Thymus (tissue), 11 donors: Measurements from ENCODE around the gene ANKRD11. TPM values are rescaled to one million over a fixed set of nuclear protein-coding genes. Genes with fewer than 3 reads are reported as not detected.

ENCODE experiments used
- DNase-seq, 9 donors: peaks; one replicate each; pipeline ENCODE4 v3.0.0-alpha.2; 2013; ENCODE audit warnings: low spot score in 9 of 9, low read depth in 6 of 9, missing footprints in 1 of 9
- H3K27ac ChIP-seq, 2 donors: one replicate each; pipeline ENCODE4 v1.5.1; 2013; ENCODE audit warnings: control low read depth in 1 of 2, low read depth in 1 of 2, low read length in 1 of 2, mild to moderate bottlenecking in 1 of 2, moderate library complexity in 1 of 2
- H3K27me3 ChIP-seq, 2 donors: one replicate each; pipeline ENCODE4 v1.5.1; 2013; ENCODE audit warnings: low read length in 1 of 2; ENCODE audit not compliant: control insufficient read depth in 2 of 2, insufficient read depth in 1 of 2
- H3K36me3 ChIP-seq, 2 donors: one replicate each; pipeline ENCODE4 v1.5.1; 2013; ENCODE audit warnings: low read length in 1 of 2, mild to moderate bottlenecking in 1 of 2, moderate library complexity in 1 of 2; ENCODE audit not compliant: control insufficient read depth in 2 of 2, insufficient read depth in 2 of 2
- H3K4me1 ChIP-seq, 2 donors: one replicate each; pipeline ENCODE4 v1.5.1; 2013; ENCODE audit warnings: low read length in 2 of 2; ENCODE audit not compliant: control insufficient read depth in 2 of 2, insufficient read depth in 2 of 2
- H3K4me3 ChIP-seq, 2 donors: one replicate each; pipeline ENCODE4 v1.5.1; 2013; ENCODE audit warnings: low read length in 2 of 2, control low read depth in 1 of 2, mild to moderate bottlenecking in 1 of 2
- H3K9me3 ChIP-seq, 2 donors: one replicate each; pipeline ENCODE4 v1.5.1; 2013; ENCODE audit warnings: low read length in 1 of 2, mild to moderate bottlenecking in 1 of 2; ENCODE audit not compliant: control insufficient read depth in 2 of 2, insufficient read depth in 1 of 2
- WGBS: extraction: QIAGEN DNeasy Blood & Tissue Kit; methylation state at CpG from one replicate; pipeline ENCODE4 v1.1.7; 2013; 5-methylcytosine and 5-hydroxymethylcytosine counted together
- polyA plus RNA-seq: library from polyadenylated mRNA; stranded (reverse); fragments of 200-250 nt; gene quantifications from one replicate; pipeline ENCODE4 v1.2.3, GENCODE V29; 2013
- total RNA-seq: library from RNA; stranded (reverse); fragments of 120-200 nt; gene quantifications from one replicate; pipeline ENCODE4 v1.2.4, GENCODE V29; 2013
- donor health status: healthy.

Gene ANKRD11
- total and polyA plus RNA-seq, 2 donors = 24.8 to 79.5 TPM

DNA sequence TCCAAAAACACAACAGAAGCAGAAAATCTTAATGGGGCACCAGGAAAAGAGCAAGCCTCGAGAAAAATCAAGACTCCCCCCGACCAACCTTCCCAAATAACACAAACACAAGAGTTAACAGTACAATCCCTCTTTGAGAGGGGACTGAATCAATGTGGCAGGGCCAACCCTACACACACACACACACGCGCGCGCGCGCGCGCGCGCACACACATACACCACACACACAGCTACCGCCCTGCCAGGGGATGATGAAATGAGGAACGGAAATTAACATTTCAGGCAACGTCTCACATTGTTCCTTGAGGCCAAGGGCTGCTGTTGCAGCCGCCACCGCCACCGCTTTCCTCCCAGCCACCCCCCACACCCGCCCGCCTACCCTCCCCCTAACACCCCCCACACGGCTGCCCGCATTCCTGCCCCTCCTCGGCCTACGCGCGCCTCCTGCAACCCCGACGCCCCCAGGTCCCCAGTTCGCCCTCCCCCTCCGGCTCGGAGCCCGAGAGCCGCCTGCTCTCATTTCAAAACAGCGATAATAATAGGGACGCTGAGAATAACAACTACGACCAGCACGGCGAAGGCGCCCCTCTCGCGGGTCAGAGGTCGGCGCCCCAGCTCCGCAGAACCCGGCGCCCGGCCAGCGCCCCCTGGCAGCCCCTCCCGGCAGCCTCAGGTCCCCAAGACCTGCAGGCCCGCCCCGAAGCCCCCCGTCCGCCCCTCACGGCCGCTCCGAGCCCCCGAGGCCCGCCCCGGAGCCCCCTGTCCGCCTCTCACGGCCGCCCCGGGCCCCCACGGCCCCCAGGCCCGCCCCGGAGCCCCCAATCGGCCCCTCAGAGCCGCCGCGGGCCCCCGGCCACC, 1.1 kb downstream of the ANKRD11 start:
- H3K9me3 ChIP-seq = peaks cover 0 to 6% of the 10 kb centered on the region in 2 donors
- peak overlapping the region; percentile 97 to 98 for H3K27ac ChIP-seq
- H3K27me3 ChIP-seq = no peaks in the 10 kb centered on the region
- under 1% methylated on average over 71 of the region's 71 CpGs for WGBS
- peak overlapping the region; percentile 66 to 97 for H3K4me3 ChIP-seq
- H3K36me3 ChIP-seq = peaks cover 0 to 10% of the 10 kb centered on the region in 2 donors
- DNase-seq = peak in 8 of 9 donors; percentile 64 to 94 (median 88)
- H3K4me1 ChIP-seq = peaks cover 37 to 57% of the 10 kb centered on the region in 2 donors

DNA sequence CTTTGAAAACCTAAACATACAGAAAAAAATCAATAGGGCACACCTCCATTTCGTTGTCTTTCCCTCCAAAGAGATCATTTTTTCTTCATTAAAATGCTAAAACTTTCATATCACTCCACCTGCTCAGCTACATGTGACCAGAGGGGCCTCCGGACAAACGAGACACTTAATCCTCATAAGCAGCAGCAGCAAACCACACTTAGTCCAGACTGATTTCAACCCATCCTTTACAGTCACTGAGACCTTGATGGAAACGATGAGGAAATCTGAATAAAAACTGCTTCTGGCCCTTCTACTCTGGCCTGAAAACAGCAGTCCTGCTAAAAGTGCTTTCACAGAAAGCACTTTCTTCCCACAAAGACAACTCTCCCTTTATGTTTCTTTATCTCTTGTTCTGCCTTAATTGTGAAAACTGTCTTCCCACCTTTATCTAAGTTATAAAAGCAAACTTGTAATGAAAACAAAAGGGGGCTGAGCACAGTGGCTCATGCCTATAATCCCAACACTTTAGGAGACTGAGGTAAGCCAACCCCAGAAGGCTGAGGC, 4.6 kb downstream of the ANKRD11 start:
- no peak overlapping the region for H3K4me3 ChIP-seq
- peaks cover 0 to 3% of the 10 kb centered on the region in 2 donors for H3K9me3 ChIP-seq
- H3K36me3 ChIP-seq = peaks cover 4 to 14% of the 10 kb centered on the region in 2 donors
- H3K27ac ChIP-seq = peak overlapping the region in 1 of 2 donors; percentile 17
- no peaks in the 10 kb centered on the region for H3K27me3 ChIP-seq
- WGBS = 63% methylated on average over 4 of the region's 4 CpGs
- no peak for DNase-seq
- peaks cover 28 to 77% of the 10 kb centered on the region in 2 donors for H3K4me1 ChIP-seq

DNA sequence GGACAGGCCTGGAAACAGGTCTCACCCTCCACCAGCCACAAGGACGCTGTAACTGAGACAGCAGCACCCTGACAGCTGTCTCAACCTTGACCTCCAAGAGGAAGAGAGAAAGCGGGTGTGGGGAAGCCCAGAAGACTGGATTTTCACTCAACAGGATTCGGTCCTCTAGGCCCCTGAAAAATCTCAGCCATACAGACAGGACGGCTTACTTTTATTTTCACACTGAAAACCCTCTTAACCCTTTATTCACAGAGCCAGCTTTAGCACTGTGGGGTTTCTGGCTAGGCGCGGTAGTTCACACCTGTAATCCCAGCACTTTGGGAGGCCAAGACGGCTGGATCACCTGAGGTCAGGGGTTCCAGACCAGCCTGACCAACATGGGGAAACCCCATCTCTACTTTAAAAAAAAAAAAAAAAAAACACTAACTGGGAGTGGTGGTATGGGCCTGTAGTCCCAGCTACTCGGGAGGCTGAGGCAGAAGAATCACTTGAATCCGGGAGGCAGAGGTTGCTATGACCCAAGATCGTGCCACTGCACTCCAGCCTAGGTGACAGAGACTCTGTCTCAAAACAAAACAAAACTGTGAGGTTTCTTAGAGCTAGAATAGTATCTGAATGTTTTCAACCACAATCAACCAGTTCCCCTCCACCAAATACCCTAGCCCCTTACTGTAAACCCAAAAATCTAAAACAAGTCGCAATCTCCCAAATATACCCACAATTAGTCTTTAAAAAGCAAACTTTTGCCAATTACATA, 5.3 kb downstream of the ANKRD11 start:
- Histone ChIP-seq H3K27ac (peak overlapping the region in 1 of 2 donors; percentile 4), H3K36me3 (peaks cover 4 to 17% of the 10 kb centered on the region in 2 donors)
- WGBS = 73% methylated on average over 11 of the region's 11 CpGs

DNA sequence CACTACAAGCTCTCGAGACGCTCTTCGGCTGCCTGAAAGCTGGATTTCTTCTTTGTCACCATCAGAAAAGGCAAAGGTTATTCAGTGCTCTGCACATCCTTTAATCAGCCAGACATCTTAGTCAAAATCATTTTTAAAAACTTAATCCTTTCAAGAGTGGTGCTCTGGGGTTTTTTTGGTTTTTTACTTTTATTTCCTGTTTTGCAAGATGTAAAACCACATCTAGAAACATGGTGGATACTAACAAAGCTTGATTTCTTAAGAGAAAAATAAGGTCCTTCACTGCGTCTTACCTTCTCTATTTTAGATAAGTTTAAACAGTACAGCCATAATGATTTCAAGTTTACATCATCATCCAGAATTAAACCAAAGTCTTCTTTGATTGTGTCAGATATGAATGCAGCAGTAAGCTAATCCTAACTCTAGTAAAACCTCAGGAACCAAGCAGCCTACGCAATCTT, 6.3 kb downstream of the ANKRD11 start:
- WGBS = 22% methylated on average over 5 of the region's 5 CpGs
- peaks cover 4 to 17% of the 10 kb centered on the region in 2 donors for H3K36me3 ChIP-seq
- H3K27ac ChIP-seq = no peak overlapping the region
- no peaks in the 10 kb centered on the region for H3K27me3 ChIP-seq
- peak in 1 of 9 donors; percentile 71 for DNase-seq
- no peak overlapping the region for H3K4me3 ChIP-seq
- peaks cover 0 to 3% of the 10 kb centered on the region in 2 donors for H3K9me3 ChIP-seq
- H3K4me1 ChIP-seq = peaks cover 30 to 82% of the 10 kb centered on the region in 2 donors

More for the DNA sequence above, 5.3 kb downstream of the ANKRD11 start:
- Histone ChIP-seq H3K4me3 (no peak overlapping the region), H3K4me1 (peaks cover 28 to 81% of the 10 kb centered on the region in 2 donors), H3K27me3 (no peaks in the 10 kb centered on the region), H3K9me3 (peaks cover 0 to 3% of the 10 kb centered on the region in 2 donors)
- no peak for DNase-seq

DNA sequence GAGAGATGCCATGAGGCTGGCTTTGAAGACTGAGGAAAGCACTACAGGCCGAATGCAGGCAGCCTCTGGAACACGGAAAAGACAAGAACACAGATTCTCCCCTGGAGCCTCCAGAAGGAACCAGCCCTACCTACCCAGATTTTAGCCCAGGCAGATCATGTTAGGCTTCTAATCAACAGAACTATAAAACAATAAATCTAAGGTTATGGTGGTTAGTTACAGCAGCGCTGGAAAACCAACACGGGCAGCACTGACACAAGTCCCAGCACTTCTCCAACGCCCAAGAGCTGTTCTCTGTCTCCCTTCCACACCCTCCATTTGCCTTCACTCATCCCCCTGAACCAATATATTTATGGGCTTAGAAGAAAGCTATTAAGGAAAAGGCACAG, 7.5 kb downstream of the ANKRD11 start:
- Histone ChIP-seq H3K9me3 (peaks cover 0 to 3% of the 10 kb centered on the region in 2 donors), H3K4me1 (peaks cover 31 to 83% of the 10 kb centered on the region in 2 donors), H3K27me3 (no peaks in the 10 kb centered on the region), H3K4me3 (no peak overlapping the region), H3K36me3 (peaks cover 8 to 20% of the 10 kb centered on the region in 2 donors), H3K27ac (peak overlapping the region in 1 of 2 donors; percentile 47)
- WGBS = 70% methylated on average over 5 of the region's 5 CpGs
- DNase-seq = no peak

DNA sequence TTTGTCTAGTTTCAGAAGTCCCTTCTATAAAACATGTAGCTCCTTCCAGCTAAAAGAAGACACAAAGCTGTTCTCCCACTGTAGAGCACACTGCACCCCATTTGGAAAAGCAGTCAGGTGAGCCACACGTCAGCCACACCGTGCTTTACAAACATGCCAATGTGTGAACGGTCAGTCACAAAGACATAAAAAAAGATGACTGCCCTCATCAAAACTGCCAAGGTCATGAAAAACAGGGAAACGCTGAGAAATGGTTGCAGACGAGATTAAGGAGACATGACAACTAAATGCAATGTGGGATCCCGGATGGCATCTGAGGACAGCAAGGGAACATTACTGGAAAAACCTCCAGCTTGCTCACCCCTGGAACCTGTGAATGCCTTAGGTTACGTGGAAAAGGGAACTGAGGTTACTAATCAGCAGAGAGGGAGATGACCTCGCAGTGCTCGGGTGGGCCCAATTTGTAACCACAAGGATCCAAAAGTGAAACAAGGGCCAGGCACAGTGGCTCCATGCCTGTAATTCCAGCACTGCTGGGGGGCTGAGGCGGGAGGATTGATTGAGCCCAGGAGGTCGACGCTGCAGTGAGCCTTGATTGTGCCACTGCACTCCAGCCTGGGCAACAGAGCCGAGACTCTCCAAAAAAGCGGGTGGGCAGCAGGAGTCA, 8.1 kb downstream of the ANKRD11 start:
- Histone ChIP-seq H3K4me3 (no peak overlapping the region), H3K4me1 (peaks cover 29 to 83% of the 10 kb centered on the region in 2 donors), H3K27me3 (no peaks in the 10 kb centered on the region), H3K36me3 (peaks cover 8 to 20% of the 10 kb centered on the region in 2 donors), H3K27ac (peak overlapping the region in 1 of 2 donors; percentile 17), H3K9me3 (peaks cover 0 to 3% of the 10 kb centered on the region in 2 donors)
- no peak for DNase-seq
- 91% methylated on average over 14 of the region's 14 CpGs for WGBS

DNA sequence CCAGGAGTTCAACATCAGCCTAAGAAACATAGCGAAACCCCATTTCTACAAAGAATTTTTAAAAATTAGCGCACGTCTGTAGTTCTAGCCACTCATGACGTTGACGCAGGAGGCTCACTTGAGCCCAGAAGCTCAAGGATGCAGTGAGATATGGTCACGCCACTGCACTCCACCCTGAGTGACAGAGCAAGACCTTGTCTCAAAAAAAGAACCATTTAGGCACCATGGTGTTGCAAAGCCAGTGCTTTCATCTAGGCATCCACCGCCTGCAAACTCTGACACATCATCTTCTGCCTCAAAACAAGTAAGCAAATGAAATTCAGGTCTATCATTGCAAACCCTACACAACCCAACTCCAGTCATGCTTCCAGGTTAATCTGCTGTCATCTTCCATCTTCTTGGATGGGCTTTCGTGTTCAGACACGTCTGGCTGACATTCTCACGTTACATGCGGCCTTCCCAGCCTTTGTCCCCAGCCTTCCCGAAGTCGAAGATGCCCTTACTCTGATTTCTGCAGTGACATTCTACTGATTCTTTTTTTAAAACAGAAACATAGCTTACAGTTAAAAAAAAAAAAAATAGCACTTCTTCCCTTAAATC, 8.9 kb downstream of the ANKRD11 start:
- Histone ChIP-seq H3K4me1 (peaks cover 31 to 84% of the 10 kb centered on the region in 2 donors), H3K4me3 (no peak overlapping the region), H3K36me3 (peaks cover 8 to 20% of the 10 kb centered on the region in 2 donors), H3K9me3 (peaks cover 0 to 3% of the 10 kb centered on the region in 2 donors), H3K27me3 (no peaks in the 10 kb centered on the region), H3K27ac (no peak overlapping the region)
- WGBS = 93% methylated on average over 13 of the region's 13 CpGs
- DNase-seq = no peak

DNA sequence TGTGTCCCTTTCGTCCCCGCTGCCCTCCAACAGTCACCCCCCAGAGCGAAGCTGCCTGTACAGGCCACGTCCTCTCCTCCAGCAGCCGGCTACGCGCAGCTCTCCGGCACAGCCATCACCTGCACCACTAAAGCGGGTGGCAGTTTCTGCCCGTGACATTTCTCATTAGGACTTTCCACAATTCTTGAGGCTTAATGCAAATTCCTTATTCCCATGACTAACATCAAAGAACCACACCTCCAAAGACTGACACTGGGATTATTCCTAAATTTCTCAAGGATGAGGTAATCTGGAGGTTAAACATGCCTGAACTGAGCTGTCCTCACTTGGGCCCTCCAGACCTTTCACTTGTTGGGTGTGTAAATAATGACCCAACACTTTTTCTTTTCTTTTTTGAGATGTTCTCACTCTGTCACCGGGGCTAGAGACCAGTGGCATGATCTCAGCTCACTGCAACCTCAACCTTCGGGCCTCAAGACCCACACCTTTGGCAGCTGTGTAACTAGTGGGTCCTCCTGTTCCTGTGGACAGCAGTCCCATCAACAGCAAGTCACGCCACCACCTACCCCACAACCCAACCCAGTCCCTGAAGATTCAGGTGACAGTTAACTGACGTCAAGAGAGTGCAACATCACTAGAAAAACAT, 11.7 kb downstream of the ANKRD11 start:
- peaks cover 0 to 6% of the 10 kb centered on the region in 2 donors for H3K9me3 ChIP-seq
- H3K27ac ChIP-seq = peak overlapping the region in 1 of 2 donors; percentile 36
- no peaks in the 10 kb centered on the region for H3K27me3 ChIP-seq
- H3K4me3 ChIP-seq = no peak overlapping the region
- 90% methylated on average over 14 of the region's 14 CpGs for WGBS
- peaks cover 26 to 84% of the 10 kb centered on the region in 2 donors for H3K4me1 ChIP-seq
- DNase-seq = no peak
- H3K36me3 ChIP-seq = peaks cover 8 to 26% of the 10 kb centered on the region in 2 donors
